ENCODE measurements around the gene DCD. TPM values are rescaled to one million over a fixed set of nuclear protein-coding genes. Genes with fewer than 3 reads are reported as not detected.

DCD gene
- total and polyA plus RNA-seq, 9 of the 15 experiments (the other 6 are each of a cell fraction or from before 2014, with no cell fraction given): not detected

GRCh38 chr12:54684636-54685630, 36.8 kb upstream of the DCD start:
- no peak overlapping the region; a peak in 1 of 4 replicates for H3K9ac ChIP-seq (ENCODE audit: insufficient read depth in 1 of 2, low read depth in 2 of 2, low read length in 2 of 2)
- peaks cover 0 to 5% of the 10 kb centered on the region in 2 experiments; a peak in 1 of 5 replicates for H3K27me3 ChIP-seq (ENCODE audit: control insufficient read depth in 2 of 2, insufficient read depth in 2 of 2, low read length in 2 of 2)
- no peaks in the 10 kb centered on the region for H3K79me2 ChIP-seq (ENCODE audit: control insufficient read depth, insufficient read depth, low read length)
- CTCF ChIA-PET (ENCODE audit: low intra/inter-chr PET ratio): no interaction called here
- under 1% methylated on average over 12 of the region's 12 CpGs for whole genome bisulfite sequencing (ENCODE audit: insufficient coverage, low coverage, missing lambda C conversion rate)
- intact Hi-C loops (cut with micrococcal nuclease) (no loop called here), in situ Hi-C loops (cut with MboI) (no loop called here)
- H3K27ac ChIP-seq (ENCODE audit: extremely low read depth, low read depth, low read length): no peak overlapping the region
- POLR2A ChIA-PET: interaction anchor here (0.8 to 1.3 kb wide), 2 partner anchors 9 to 26 kb away, joined by 3 to 4 read pairs; no protein-coding TSS in a partner anchor
- no peaks in the 10 kb centered on the region for H3K4me1 ChIP-seq (replicated peaks in 1 of 2; ENCODE audit: control insufficient read depth in 2 of 2, insufficient read depth in 2 of 2, low read length in 2 of 2)
- no peaks in the 10 kb centered on the region for H4K20me1 ChIP-seq (replicated peaks; ENCODE audit: control insufficient read depth, insufficient read depth, low read length)
- TF ChIP-seq DLX4 (CRISPR knock-in tag; IDR thresholded peaks at IDR 0.05): no peak
- TF ChIP-seq SRF (CRISPR knock-in tag; IDR thresholded peaks at IDR 0.05): no peak
- TF ChIP-seq ZNF766 (CRISPR knock-in tag; conservative IDR thresholded peaks at IDR 0.05): no peak
- TF ChIP-seq XRCC4 (IDR thresholded peaks at IDR 0.05; ENCODE audit: extremely low read depth, insufficient read depth, insufficient read length): no peak
- no peak for TF ChIP-seq GTF3C2 (IDR thresholded peaks at IDR 0.05; ENCODE audit: borderline replicate concordance, extremely low read depth, insufficient read length)
- no peak for TF ChIP-seq KDM5B (IDR thresholded peaks at IDR 0.05; ENCODE audit: insufficient replicate concordance, low read depth, low read length)
- no peak overlapping the region for H2AFZ ChIP-seq (ENCODE audit: low read depth, low read length)
- no peak overlapping the region for H3K4me2 ChIP-seq (ENCODE audit: insufficient read depth, low read length)
- no peaks in the 10 kb centered on the region for H3K36me3 ChIP-seq (ENCODE audit: control insufficient read depth, insufficient read depth, low read length)
- ATAC-seq (no peak), DNase-seq (ENCODE audit: extremely low read depth in 1 of 4, low spot score in 3 of 4) (no peak), FAIRE-seq (no peak)
- H3K9me1 ChIP-seq (ENCODE audit: control insufficient read depth, insufficient read depth, low read length): no peaks in the 10 kb centered on the region
- no peak overlapping the region for H3K4me3 ChIP-seq
- H3K9me3 ChIP-seq (replicated peaks; ENCODE audit: control insufficient read depth, insufficient read depth, low read depth, low read length): no peaks in the 10 kb centered on the region
- BruUV-seq (replicated peaks): no TSS peak
